CD4-positive, alpha-beta T cell (primary cell): ENCODE data around the gene TMEM30A. TPM values are rescaled to one million over a fixed set of nuclear protein-coding genes. Genes with fewer than 3 reads are reported as not detected.

ENCODE experiments used
- ATAC-seq: fragments of 200-7000 bp; cut with Tn5 transposase; one replicate; pipeline ENCODE4 v1.10.0; 2022; ENCODE audit warnings: mild to moderate bottlenecking; ENCODE audit not compliant: poor library complexity
- CTCF ChIA-PET: fragments of 350-600 bp; sonication (Branson Sonifier 250); formaldehyde crosslinking; loops from one replicate; lab custom pipeline; 2021; ENCODE audit warnings: antibody characterized with exemption, inconsistent platforms; lab: Charles Lee
- POLR2A ChIA-PET: fragments of 350-600 bp; sonication (Branson Sonifier 250); formaldehyde crosslinking; loops from one replicate; lab custom pipeline; 2021; ENCODE audit warnings: antibody characterized with exemption, inconsistent platforms; lab: Charles Lee
- DNase-seq, 14 experiments: peaks; one replicate each; pipeline ENCODE4 v3.0.0-alpha.2; 2013 to 2020; ENCODE audit warnings: mixed read lengths in 2 of 14
- H3K27ac ChIP-seq, 2 donors: one replicate each; pipeline versions ENCODE4 v1.5.1 to v1.7.0; 2013; ENCODE audit warnings: low read length in 2 of 2, low read depth in 1 of 2, mild to moderate bottlenecking in 1 of 2
- H3K27me3 ChIP-seq, 2 experiments: 1 replicate in 1 of 2; 2 replicates in 1 of 2; pipeline versions ENCODE4 v1.6.1 to v1.7.0; 2013; ENCODE audit warnings: low read length in 2 of 2, control low read depth in 1 of 2, mild to moderate bottlenecking in 1 of 2, moderate library complexity in 1 of 2; ENCODE audit not compliant: insufficient read depth in 2 of 2, control insufficient read depth in 1 of 2
- H3K36me3 ChIP-seq: one replicate; pipeline ENCODE4 v1.6.1; 2013; ENCODE audit warnings: low read length, control low read depth; ENCODE audit not compliant: insufficient read depth
- H3K4me1 ChIP-seq: one replicate; pipeline ENCODE4 v1.6.1; 2013; ENCODE audit warnings: low read length, control low read depth; ENCODE audit not compliant: insufficient read depth
- H3K4me3 ChIP-seq: one replicate; pipeline ENCODE4 v1.5.1; 2013; ENCODE audit warnings: mild to moderate bottlenecking, low read length, moderate library complexity
- H3K9me3 ChIP-seq, 2 experiments: 1 replicate in 1 of 2; 2 replicates in 1 of 2; pipeline versions ENCODE4 v1.6.1 to v1.7.0; 2013; ENCODE audit warnings: low read length in 2 of 2, mild to moderate bottlenecking in 2 of 2, control low read depth in 1 of 2, moderate library complexity in 1 of 2; ENCODE audit not compliant: control insufficient read depth in 1 of 2, insufficient read depth in 1 of 2
- H3K27ac Mint-ChIP-seq: one replicate; pipeline ENCODE4 v1.8.0; 2020; ENCODE audit warnings: mixed read lengths
- H3K27me3 Mint-ChIP-seq: one replicate; pipeline ENCODE4 v1.8.0; 2021; ENCODE audit warnings: mixed read lengths
- H3K36me3 Mint-ChIP-seq: one replicate; pipeline ENCODE4 v1.8.0; 2021; ENCODE audit warnings: low read depth, mixed read lengths
- H3K4me1 Mint-ChIP-seq: one replicate; pipeline ENCODE4 v1.8.0; 2021; ENCODE audit warnings: low read depth, mixed read lengths
- H3K4me3 Mint-ChIP-seq: one replicate; pipeline ENCODE4 v1.8.0; 2020; ENCODE audit warnings: mild to moderate bottlenecking, mixed read lengths
- H3K9me3 Mint-ChIP-seq: one replicate; pipeline ENCODE4 v1.8.0; 2020; ENCODE audit warnings: mixed read lengths
- intact Hi-C, 2 experiments: fragments of 100-400 bp; cut with DNase I in 1 of 2; cut with micrococcal nuclease in 1 of 2; formaldehyde crosslinking; loops; one replicate each; pipeline versions ENCODE4 v1.15.1 to v1.9.0; 2023 to 2025; cut with DNase I, micrococcal nuclease
- total RNA-seq, 174 experiments: library from RNA in 2 of 174; stranded (reverse) in 2 of 174; gene quantifications; one replicate each; pipeline ENCODE4 v1.2.3 and lab custom pipeline; 2021 to 2026
- TF ChIP-seq, protein P1 (sequence below): fragments of 200-600 bp; IDR thresholded peaks from one replicate; pipeline ENCODE4 v1.8.0; 2022; ENCODE audit warnings: antibody characterized with exemption, mild to moderate bottlenecking

Gene TMEM30A
- total RNA-seq, 2 experiments from 2014 or later: 29.8 to 33.2 TPM

DNA sequence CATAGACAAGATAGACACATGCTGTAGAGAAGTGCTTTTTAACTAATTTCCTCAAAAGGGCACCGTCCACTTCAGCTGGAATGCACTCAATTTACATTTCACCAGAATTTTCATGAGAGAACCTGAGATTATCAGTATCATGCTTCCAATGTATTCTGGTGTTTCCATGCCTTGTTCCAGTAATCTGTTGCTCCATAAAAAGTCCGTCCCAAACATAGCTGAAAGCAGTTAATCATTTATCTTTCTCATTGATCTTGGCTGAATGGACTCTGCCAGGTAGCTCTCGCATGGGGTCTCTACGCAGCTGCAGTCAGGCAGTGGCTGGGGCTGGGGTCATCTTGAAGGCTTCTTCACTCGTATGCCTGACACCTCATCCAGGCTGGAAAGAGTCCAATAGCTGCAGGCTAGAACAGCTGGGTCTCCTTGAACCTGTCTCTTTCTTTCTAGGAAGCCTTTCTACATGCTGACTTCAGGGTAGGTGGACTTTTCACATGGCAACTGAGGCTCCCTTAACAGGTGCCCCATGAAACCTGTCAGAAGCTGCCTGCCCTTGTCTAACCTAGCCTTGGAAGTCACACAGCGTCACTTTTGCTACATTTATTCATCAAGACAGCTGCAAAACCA, 60.2 kb downstream of the TMEM30A start:
- H3K27ac Mint-ChIP-seq: no peak overlapping the region
- Histone ChIP-seq H3K4me3 (no peak overlapping the region), H3K9me3 (no peaks in the 10 kb centered on the region), H3K4me1 (no peaks in the 10 kb centered on the region), H3K36me3 (no peaks in the 10 kb centered on the region), H3K27me3 (peaks cover 5 to 15% of the 10 kb centered on the region in 2 experiments), H3K27ac (no peak overlapping the region)
- ATAC-seq: no peak
- peaks cover 35% of the 10 kb centered on the region for H3K27me3 Mint-ChIP-seq
- DNase-seq: no peak
- H3K4me1 Mint-ChIP-seq: no peaks in the 10 kb centered on the region
- TF ChIP-seq, protein P1, sequence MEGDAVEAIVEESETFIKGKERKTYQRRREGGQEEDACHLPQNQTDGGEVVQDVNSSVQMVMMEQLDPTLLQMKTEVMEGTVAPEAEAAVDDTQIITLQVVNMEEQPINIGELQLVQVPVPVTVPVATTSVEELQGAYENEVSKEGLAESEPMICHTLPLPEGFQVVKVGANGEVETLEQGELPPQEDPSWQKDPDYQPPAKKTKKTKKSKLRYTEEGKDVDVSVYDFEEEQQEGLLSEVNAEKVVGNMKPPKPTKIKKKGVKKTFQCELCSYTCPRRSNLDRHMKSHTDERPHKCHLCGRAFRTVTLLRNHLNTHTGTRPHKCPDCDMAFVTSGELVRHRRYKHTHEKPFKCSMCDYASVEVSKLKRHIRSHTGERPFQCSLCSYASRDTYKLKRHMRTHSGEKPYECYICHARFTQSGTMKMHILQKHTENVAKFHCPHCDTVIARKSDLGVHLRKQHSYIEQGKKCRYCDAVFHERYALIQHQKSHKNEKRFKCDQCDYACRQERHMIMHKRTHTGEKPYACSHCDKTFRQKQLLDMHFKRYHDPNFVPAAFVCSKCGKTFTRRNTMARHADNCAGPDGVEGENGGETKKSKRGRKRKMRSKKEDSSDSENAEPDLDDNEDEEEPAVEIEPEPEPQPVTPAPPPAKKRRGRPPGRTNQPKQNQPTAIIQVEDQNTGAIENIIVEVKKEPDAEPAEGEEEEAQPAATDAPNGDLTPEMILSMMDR: no peak
- no peaks in the 10 kb centered on the region for H3K9me3 Mint-ChIP-seq
- CTCF ChIA-PET: no interaction called here
- H3K36me3 Mint-ChIP-seq: no peaks in the 10 kb centered on the region
- POLR2A ChIA-PET: no interaction called here
- intact Hi-C loops: no loop called here
- H3K4me3 Mint-ChIP-seq: no peak overlapping the region

DNA sequence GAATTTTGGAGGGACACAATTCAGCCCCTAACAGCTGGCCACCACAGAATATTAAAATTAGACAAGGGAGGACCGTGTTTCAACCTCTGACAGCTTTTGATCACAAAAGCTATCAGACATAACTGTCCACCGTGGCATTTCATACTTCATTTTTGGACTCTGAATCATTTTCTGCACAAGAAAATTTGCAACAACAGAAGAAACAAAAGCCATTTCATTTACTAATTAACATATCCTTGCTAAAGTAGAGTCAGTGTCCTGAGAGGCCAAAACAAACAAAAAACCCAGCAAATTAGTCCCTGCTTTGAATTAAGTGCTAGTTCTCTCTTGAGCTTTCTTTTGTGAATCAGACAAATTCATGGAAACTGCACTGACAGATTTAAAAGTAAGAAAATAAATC, 61.2 kb downstream of the TMEM30A start:
- ATAC-seq (no peak), DNase-seq (no peak)
- Mint-ChIP-seq H3K9me3 (no peaks in the 10 kb centered on the region), H3K4me1 (no peaks in the 10 kb centered on the region), H3K27me3 (peaks cover 43% of the 10 kb centered on the region), H3K36me3 (no peaks in the 10 kb centered on the region), H3K4me3 (no peak overlapping the region), H3K27ac (no peak overlapping the region)
- no peaks in the 10 kb centered on the region for H3K36me3 ChIP-seq
- TF ChIP-seq, protein P1: no peak
- ChIA-PET CTCF (no interaction called here), POLR2A (no interaction called here)
- intact Hi-C loops: no loop called here
- no peaks in the 10 kb centered on the region for H3K4me1 ChIP-seq
- no peak overlapping the region for H3K4me3 ChIP-seq
- peaks cover 5 to 15% of the 10 kb centered on the region in 2 experiments for H3K27me3 ChIP-seq
- H3K27ac ChIP-seq: no peak overlapping the region
- no peaks in the 10 kb centered on the region for H3K9me3 ChIP-seq

DNA sequence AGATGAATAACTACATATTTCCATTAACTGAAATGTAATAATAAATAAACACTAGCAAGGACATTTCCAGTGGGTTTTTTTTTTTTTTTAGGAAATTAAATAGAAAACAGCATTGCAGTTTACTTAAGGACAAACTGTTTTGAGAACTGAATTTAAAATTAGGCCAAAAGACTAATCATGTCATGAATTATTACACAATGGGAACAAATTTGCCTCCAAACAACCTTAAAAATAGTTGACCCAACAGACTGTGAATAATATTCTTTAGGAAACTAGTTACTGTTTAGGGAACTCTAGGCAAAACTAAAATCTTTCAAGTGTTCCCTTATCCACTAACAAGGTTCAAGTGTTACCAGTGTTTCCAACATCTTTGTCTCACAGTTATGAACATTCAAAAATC, 62.3 kb downstream of the TMEM30A start:
- no peaks in the 10 kb centered on the region for H3K36me3 Mint-ChIP-seq
- ATAC-seq: no peak
- no peaks in the 10 kb centered on the region for H3K4me1 Mint-ChIP-seq
- no peaks in the 10 kb centered on the region for H3K36me3 ChIP-seq
- no peak for DNase-seq
- H3K27ac Mint-ChIP-seq: no peak overlapping the region
- H3K9me3 Mint-ChIP-seq: no peaks in the 10 kb centered on the region
- intact Hi-C loops: no loop called here
- peaks cover 5 to 21% of the 10 kb centered on the region in 2 experiments for H3K27me3 ChIP-seq
- no peaks in the 10 kb centered on the region for H3K9me3 ChIP-seq
- TF ChIP-seq, protein P1: no peak
- H3K27me3 Mint-ChIP-seq: peaks cover 54% of the 10 kb centered on the region
- ChIA-PET CTCF (no interaction called here), POLR2A (no interaction called here)
- no peaks in the 10 kb centered on the region for H3K4me1 ChIP-seq
- no peak overlapping the region for H3K27ac ChIP-seq
- H3K4me3 Mint-ChIP-seq: no peak overlapping the region
- no peak overlapping the region for H3K4me3 ChIP-seq
